HG03066 (cell line): Measurements from ENCODE around the gene LRRC45.
"Not testable (repeated sequence)": the region's sequence is repeated elsewhere in the genome, so short reads cannot be mapped to it uniquely, and the experiment has no call there.

Experiments used
- ATAC-seq: cut with Tn5 transposase; IDR thresholded peaks from one replicate; pipeline ENCODE4 v1.9.1; 2021; ENCODE audit warnings: low read depth; ENCODE audit not compliant: unreplicated experiment

The LRRC45 gene

GRCh38 chr17:82022981-82023446 lies at the start of gene LRRC45:
Gene LRRC45, plus strand, starts transcription at chr17:82023305. Its CDS starts 339 bp downstream, at chr17:82023644.
- ATAC-seq, result peak; percentile 85

GRCh38 chr17:81973432-81973831 lies 49.7 kb upstream of the LRRC45 start:
- ATAC-seq, result no peak

GRCh38 chr17:81976332-81977210 lies 46.5 kb upstream of the LRRC45 start:
- peak; percentile 3 for ATAC-seq

- peak; percentile 74 for ATAC-seq
Observed at GRCh38 chr17:81977211-81977808, 45.8 kb upstream of the LRRC45 start, which contains the start of gene ASPSCR1. Gene ASPSCR1, plus strand, starts transcription at chr17:81977629. Its CDS starts 18 bp downstream, at chr17:81977647.

- ATAC-seq, result no peak
Observed at GRCh38 chr17:81978524-81979298, 44.4 kb upstream of the LRRC45 start.

GRCh38 chr17:81980122-81980521 lies 43.0 kb upstream of the LRRC45 start:
- ATAC-seq, result no peak

- no peak for ATAC-seq
Observed at GRCh38 chr17:81980707-81981343, 42.3 kb upstream of the LRRC45 start.

- ATAC-seq, result not testable (repeated sequence)
Observed at GRCh38 chr17:81981511-81981910, 41.6 kb upstream of the LRRC45 start.

GRCh38 chr17:81983011-81983638 lies 40.0 kb upstream of the LRRC45 start:
- ATAC-seq, result no peak

GRCh38 chr17:81983639-81984373 lies 39.3 kb upstream of the LRRC45 start:
- no peak for ATAC-seq

- ATAC-seq, result no peak
Observed at GRCh38 chr17:81984773-81985410, 38.2 kb upstream of the LRRC45 start.

GRCh38 chr17:81986606-81987005 lies 36.5 kb upstream of the LRRC45 start:
- no peak for ATAC-seq

GRCh38 chr17:81987161-81987770 lies 35.8 kb upstream of the LRRC45 start:
- ATAC-seq, result no peak

GRCh38 chr17:81990836-81991683 lies 32.0 kb upstream of the LRRC45 start:
- ATAC-seq, result no peak

- no peak for ATAC-seq
Observed at GRCh38 chr17:81991684-81992305, 31.3 kb upstream of the LRRC45 start.

- ATAC-seq, result no peak
Observed at GRCh38 chr17:81992306-81993102, 30.6 kb upstream of the LRRC45 start.
